ENCODE measurements around the gene SLC16A2. TPM values are rescaled to one million over a fixed set of nuclear protein-coding genes. Genes with fewer than 3 reads are reported as not detected.

Gene SLC16A2
- total RNA-seq, 6 experiments from 2014 or later = 40.4 to 68.5 (median 48.1) TPM

DNA sequence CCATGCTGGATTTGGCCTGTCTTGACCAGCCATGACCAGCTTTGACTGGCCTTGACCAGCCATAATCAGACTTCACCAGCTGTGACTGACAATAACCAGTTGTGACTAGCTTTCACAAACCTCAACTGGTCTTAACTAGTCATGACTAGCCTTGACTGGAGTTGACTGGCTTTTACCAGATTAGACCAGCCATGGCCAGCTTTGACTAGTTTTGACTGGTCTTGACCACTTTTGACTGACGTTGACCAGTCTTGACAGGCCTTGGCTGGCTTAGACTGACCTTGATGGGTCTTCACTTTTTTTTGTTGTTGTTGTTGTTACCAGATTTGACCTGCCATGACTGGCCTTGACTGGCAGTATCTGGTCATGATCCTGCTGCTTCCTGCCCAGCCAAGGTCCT lies 125.7 kb downstream of the SLC16A2 start:
- no peak for DNase-seq
- Mint-ChIP-seq H3K9me3 (no peaks in the 10 kb centered on the region), H3K27me3 (ENCODE audit: insufficient read depth) (no peaks in the 10 kb centered on the region), H3K27ac (no peak overlapping the region), H3K4me1 (ENCODE audit: low read depth) (peaks cover 5% of the 10 kb centered on the region; the same call in 1 of the 2 replicates), H3K4me3 (no peak overlapping the region), H3K36me3 (ENCODE audit: low read depth) (no peaks in the 10 kb centered on the region)
- TF ChIP-seq, protein P1, sequence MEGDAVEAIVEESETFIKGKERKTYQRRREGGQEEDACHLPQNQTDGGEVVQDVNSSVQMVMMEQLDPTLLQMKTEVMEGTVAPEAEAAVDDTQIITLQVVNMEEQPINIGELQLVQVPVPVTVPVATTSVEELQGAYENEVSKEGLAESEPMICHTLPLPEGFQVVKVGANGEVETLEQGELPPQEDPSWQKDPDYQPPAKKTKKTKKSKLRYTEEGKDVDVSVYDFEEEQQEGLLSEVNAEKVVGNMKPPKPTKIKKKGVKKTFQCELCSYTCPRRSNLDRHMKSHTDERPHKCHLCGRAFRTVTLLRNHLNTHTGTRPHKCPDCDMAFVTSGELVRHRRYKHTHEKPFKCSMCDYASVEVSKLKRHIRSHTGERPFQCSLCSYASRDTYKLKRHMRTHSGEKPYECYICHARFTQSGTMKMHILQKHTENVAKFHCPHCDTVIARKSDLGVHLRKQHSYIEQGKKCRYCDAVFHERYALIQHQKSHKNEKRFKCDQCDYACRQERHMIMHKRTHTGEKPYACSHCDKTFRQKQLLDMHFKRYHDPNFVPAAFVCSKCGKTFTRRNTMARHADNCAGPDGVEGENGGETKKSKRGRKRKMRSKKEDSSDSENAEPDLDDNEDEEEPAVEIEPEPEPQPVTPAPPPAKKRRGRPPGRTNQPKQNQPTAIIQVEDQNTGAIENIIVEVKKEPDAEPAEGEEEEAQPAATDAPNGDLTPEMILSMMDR (IDR thresholded peaks at IDR 0.05) = no peak

DNA sequence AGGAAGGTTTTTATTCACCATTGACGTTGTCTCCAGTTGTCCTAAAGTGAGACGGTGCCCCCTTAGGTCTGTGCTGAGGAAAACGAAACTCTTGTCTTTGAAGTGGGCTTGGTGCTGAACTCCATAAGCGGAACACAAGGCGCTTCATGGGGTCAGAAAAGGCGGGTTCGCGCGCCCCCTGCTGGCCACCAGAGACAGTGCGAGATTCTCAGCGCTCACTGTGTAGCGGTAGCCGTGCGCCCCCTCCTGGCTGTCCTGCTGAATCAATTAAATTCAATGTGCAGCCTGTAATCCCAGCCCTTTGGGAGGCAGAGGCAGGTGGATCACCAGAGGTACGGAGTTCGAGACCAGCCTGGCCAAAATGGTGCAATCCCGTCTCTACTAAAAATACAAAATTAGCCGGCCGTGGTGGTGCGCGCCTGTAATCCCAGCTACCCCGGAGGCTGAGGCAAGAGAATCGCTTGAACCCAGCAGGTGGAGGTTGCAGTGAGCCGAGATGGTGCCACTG lies 129.1 kb downstream of the SLC16A2 start:
- Mint-ChIP-seq H3K36me3 (ENCODE audit: low read depth) (no peaks in the 10 kb centered on the region), H3K27ac (no peak overlapping the region), H3K4me3 (peak overlapping the region; percentile 84), H3K27me3 (ENCODE audit: insufficient read depth) (no peaks in the 10 kb centered on the region), H3K9me3 (no peaks in the 10 kb centered on the region), H3K4me1 (ENCODE audit: low read depth) (peaks cover 5% of the 10 kb centered on the region; the same call in 1 of the 2 replicates)
- TF ChIP-seq, protein P1 (IDR thresholded peaks at IDR 0.05) = peak; percentile 97
- peak; percentile 41 for DNase-seq

- no peak for DNase-seq
- Mint-ChIP-seq H3K36me3 (ENCODE audit: low read depth) (no peaks in the 10 kb centered on the region), H3K27me3 (ENCODE audit: insufficient read depth) (no peaks in the 10 kb centered on the region), H3K4me1 (ENCODE audit: low read depth) (peaks cover 5% of the 10 kb centered on the region; the same call in 1 of the 2 replicates), H3K4me3 (no peak overlapping the region), H3K27ac (no peak overlapping the region), H3K9me3 (no peaks in the 10 kb centered on the region)
- TF ChIP-seq, protein P1 (IDR thresholded peaks at IDR 0.05) = no peak
Measured at GRCh38 chrX:74551934-74552333, 130.6 kb downstream of the SLC16A2 start.

GRCh38 chrX:74557378-74557777 lies 136.1 kb downstream of the SLC16A2 start:
- Mint-ChIP-seq H3K4me3 (no peak overlapping the region), H3K27me3 (ENCODE audit: insufficient read depth) (peaks cover 1% of the 10 kb centered on the region), H3K27ac (no peak overlapping the region), H3K36me3 (ENCODE audit: low read depth) (no peaks in the 10 kb centered on the region), H3K9me3 (no peaks in the 10 kb centered on the region), H3K4me1 (ENCODE audit: low read depth) (no peaks in the 10 kb centered on the region)
- no peak for DNase-seq
- TF ChIP-seq, protein P1 (IDR thresholded peaks at IDR 0.05) = no peak

DNA sequence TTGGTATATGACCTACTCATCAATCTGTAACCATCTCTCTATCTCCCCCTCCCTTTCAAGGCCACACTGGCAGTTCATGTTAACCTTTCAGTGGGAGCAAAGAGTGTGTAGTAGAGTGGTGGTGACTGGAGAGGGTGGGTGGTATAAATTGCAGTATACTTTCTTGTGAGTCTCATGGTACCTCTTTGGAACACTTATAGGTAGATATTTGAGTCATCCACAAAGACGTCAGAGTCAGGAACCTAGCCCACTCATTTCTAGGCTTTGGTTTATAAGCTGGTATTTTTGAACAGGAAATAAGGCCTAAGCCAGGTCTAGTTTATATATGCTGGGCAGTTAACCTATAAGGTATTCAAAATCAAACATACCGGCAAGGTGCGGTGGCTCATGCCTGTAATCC lies 156.8 kb downstream of the SLC16A2 start:
- DNase-seq = no peak
- no peak overlapping the region for H3K27ac Mint-ChIP-seq
- H3K36me3 Mint-ChIP-seq (ENCODE audit: low read depth) = no peaks in the 10 kb centered on the region
- no peaks in the 10 kb centered on the region for H3K9me3 Mint-ChIP-seq
- H3K4me1 Mint-ChIP-seq (ENCODE audit: low read depth) = peaks cover 4% of the 10 kb centered on the region; the same call in 1 of the 2 replicates
- TF ChIP-seq, protein P1 (IDR thresholded peaks at IDR 0.05) = no peak
- no peaks in the 10 kb centered on the region; the same call in 1 of the 2 replicates for H3K27me3 Mint-ChIP-seq (ENCODE audit: insufficient read depth)
- no peak overlapping the region for H3K4me3 Mint-ChIP-seq
